Measurements from ENCODE around the gene WDR5.

- TF ChIP-seq CTCF (IDR thresholded peaks at IDR 0.05) = no peak
- peak; percentile 16 for TF ChIP-seq POLR2A (IDR thresholded peaks at IDR 0.05)
Measured at GRCh38 chr9:134135343-134136117, at the start of gene WDR5.
